Sigmoid colon (tissue), 7 donors: Measurements from ENCODE around the gene GFY. TPM values are rescaled to one million over a fixed set of nuclear protein-coding genes. Genes with fewer than 3 reads are reported as not detected.
A peak's percentile ranks its signal among the peaks of the same experiment; 100 is the strongest.

Experiments used
- DNase-seq: peaks from one replicate; pipeline ENCODE4 v3.0.0-alpha.2; 2019
- H3K27ac ChIP-seq, 4 donors: fragments of 200-600 bp; sonication (generic); one replicate each; pipeline ENCODE4 v1.5.1; 2016 to 2019; ENCODE audit warnings: mild to moderate bottlenecking in 1 of 4
- H3K27me3 ChIP-seq, 3 donors: fragments of 200-600 bp; sonication (generic); one replicate each; pipeline ENCODE4 v1.5.1; 2019; ENCODE audit warnings: mild to moderate bottlenecking in 1 of 3
- H3K36me3 ChIP-seq, 4 donors: fragments of 200-600 bp; sonication (generic); one replicate each; pipeline ENCODE4 v1.5.1; 2016 to 2019
- H3K4me1 ChIP-seq, 4 donors: fragments of 200-600 bp; sonication (generic); one replicate each; pipeline ENCODE4 v1.5.1; 2017 to 2019
- H3K4me3 ChIP-seq, 4 donors: fragments of 200-600 bp; sonication (generic); one replicate each; pipeline ENCODE4 v1.5.1; 2017 to 2019; ENCODE audit warnings: mild to moderate bottlenecking in 2 of 4, moderate library complexity in 1 of 4
- H3K9me3 ChIP-seq, 4 donors: fragments of 200-600 bp in 3 of 4; sonication (generic) in 3 of 4; one replicate each; pipeline versions ENCODE4 v1.5.1 to v1.6.1; 2013 to 2019
- CTCF ChIP-seq, 4 experiments: fragments of 450-650 bp in 3 of 4; fragments of 200-600 bp in 1 of 4; IDR thresholded peaks; one replicate each; pipeline ENCODE4 v1.5.1; 2016 to 2019; ENCODE audit warnings: antibody characterized with exemption in 4 of 4, mild to moderate bottlenecking in 3 of 4, moderate library complexity in 2 of 4
- EP300 ChIP-seq, 4 donors: sonication (generic); formaldehyde crosslinking; IDR thresholded peaks; one replicate each; pipeline ENCODE4 v1.6.1; 2017; ENCODE audit warnings: antibody characterized with exemption in 4 of 4
- POLR2A ChIP-seq, 2 donors: fragments of 450-650 bp; IDR thresholded peaks; one replicate each; pipeline ENCODE4 v1.6.1; 2016; ENCODE audit warnings: antibody characterized with exemption in 2 of 2, mild to moderate bottlenecking in 2 of 2, moderate library complexity in 2 of 2
- POLR2AphosphoS5 ChIP-seq, 4 donors: sonication (generic); formaldehyde crosslinking; IDR thresholded peaks; one replicate each; pipeline ENCODE4 v1.6.1; 2017; ENCODE audit warnings: antibody characterized with exemption in 4 of 4
- WGBS, 2 donors: extraction: QIAGEN DNeasy Blood & Tissue Kit; methylation state at CpG; one replicate each; pipeline ENCODE4 v1.1.7; 2013; 5-methylcytosine and 5-hydroxymethylcytosine counted together
- intact Hi-C: fragments of 100-400 bp; cut with DNase I; formaldehyde crosslinking; loops from one replicate; pipeline ENCODE4 v1.15.1; 2023
- polyA plus RNA-seq, 3 donors: library from polyadenylated mRNA; stranded (reverse); fragments of 200-250 nt; gene quantifications; one replicate each; pipeline ENCODE4 v1.2.3, GENCODE V29; 2013
- total RNA-seq, 4 donors: library from RNA; depleted of rRNA; stranded (reverse); fragments of >200 nt; gene quantifications; one replicate each; pipeline ENCODE4 v1.1.0, GENCODE V29; 2016
- donor health status: healthy with polysubstance abuse.
- donor health status: Bipolar disorder and iron deficiency.
- donor health status: healthy.

The GFY gene
- total and polyA plus RNA-seq, 7 donors: not detected

GRCh38 chr19:49440439-49441209 lies 15.4 kb downstream of the GFY start:
- Histone ChIP-seq H3K36me3 (no peaks in the 10 kb centered on the region), H3K27ac (no peak overlapping the region), H3K9me3 (no peaks in the 10 kb centered on the region), H3K4me1 (peaks cover 0 to 24% (median 17%) of the 10 kb centered on the region in 4 donors), H3K27me3 (peaks cover 28 to 76% (median 71%) of the 10 kb centered on the region in 3 donors), H3K4me3 (peak overlapping the region in 3 of 4 donors; percentile 18 to 32 (median 18))
- no peak for TF ChIP-seq POLR2AphosphoS5 (IDR thresholded peaks at IDR 0.05)
- TF ChIP-seq POLR2A (IDR thresholded peaks at IDR 0.05): no peak
- TF ChIP-seq EP300 (IDR thresholded peaks at IDR 0.05): no peak
- TF ChIP-seq CTCF (IDR thresholded peaks at IDR 0.05): no peak
- 20 to 36% methylated on average over 19 of the region's 19 CpGs for WGBS, 2 donors
- DNase-seq: no peak
- intact Hi-C loops: loop anchor here (5.0 kb wide), 1 partner anchor 173 kb away; no protein-coding TSS in a partner anchor

GRCh38 chr19:49441210-49441959 lies 16.2 kb downstream of the GFY start, which contains the start of gene SLC17A7:
Gene SLC17A7, minus strand, starts transcription at chr19:49441527. Its CDS starts 148 bp downstream, at chr19:49441379.
- H3K36me3 ChIP-seq: peaks cover 0 to 5% (median 0%) of the 10 kb centered on the region in 4 donors
- H3K27ac ChIP-seq: peak within 1 kb of the TSS in 3 of 4 donors; percentile 69 to 91 (median 77)
- H3K4me1 ChIP-seq: peaks cover 0 to 24% (median 17%) of the 10 kb centered on the region in 4 donors
- H3K9me3 ChIP-seq: no peaks in the 10 kb centered on the region
- H3K4me3 ChIP-seq: peak within 1 kb of the TSS in 3 of 4 donors; percentile 47 to 69 (median 63)
- intact Hi-C loops: loop anchor here (5.0 kb wide), 1 partner anchor 174 kb away; no protein-coding TSS in a partner anchor
- WGBS, 2 donors: 5 to 6% methylated on average over 56 of the region's 56 CpGs
- DNase-seq: peak; percentile 86
- TF ChIP-seq CTCF (IDR thresholded peaks at IDR 0.05) (no peak), POLR2AphosphoS5 (IDR thresholded peaks at IDR 0.05) (no peak), POLR2A (IDR thresholded peaks at IDR 0.05) (no peak), EP300 (IDR thresholded peaks at IDR 0.05) (no peak)
- peaks cover 25 to 68% (median 63%) of the 10 kb centered on the region in 3 donors for H3K27me3 ChIP-seq

GRCh38 chr19:49441960-49442350 lies 16.8 kb downstream of the GFY start:
- peaks cover 0 to 24% (median 17%) of the 10 kb centered on the region in 4 donors for H3K4me1 ChIP-seq
- WGBS, 2 donors: 22 to 32% methylated on average over 14 of the region's 14 CpGs
- H3K36me3 ChIP-seq: peaks cover 0 to 10% (median 0%) of the 10 kb centered on the region in 4 donors
- H3K27me3 ChIP-seq: peaks cover 19 to 63% (median 57%) of the 10 kb centered on the region in 3 donors
- intact Hi-C loops: loop anchor here (5.0 kb wide), 1 partner anchor 175 kb away; no protein-coding TSS in a partner anchor
- no peaks in the 10 kb centered on the region for H3K9me3 ChIP-seq
- no peak for DNase-seq
- H3K27ac ChIP-seq: peak overlapping the region in 3 of 4 donors; percentile 69 to 91 (median 77)
- TF ChIP-seq POLR2AphosphoS5 (IDR thresholded peaks at IDR 0.05) (no peak), EP300 (IDR thresholded peaks at IDR 0.05) (no peak), CTCF (IDR thresholded peaks at IDR 0.05) (no peak), POLR2A (IDR thresholded peaks at IDR 0.05) (no peak)
- H3K4me3 ChIP-seq: peak overlapping the region in 3 of 4 donors; percentile 47 to 69 (median 63)

GRCh38 chr19:49442354-49442753 lies 17.2 kb downstream of the GFY start:
- Histone ChIP-seq H3K4me3 (peak overlapping the region in 3 of 4 donors; percentile 47 to 69 (median 63)), H3K27me3 (peaks cover 17 to 59% (median 53%) of the 10 kb centered on the region in 3 donors)
- TF ChIP-seq CTCF (IDR thresholded peaks at IDR 0.05): no peak
- TF ChIP-seq POLR2A (IDR thresholded peaks at IDR 0.05): no peak
- no peak for TF ChIP-seq EP300 (IDR thresholded peaks at IDR 0.05)
- TF ChIP-seq POLR2AphosphoS5 (IDR thresholded peaks at IDR 0.05): no peak

More at GRCh38 chr19:49442354-49442753, 17.2 kb downstream of the GFY start:
- peak overlapping the region; percentile 69 to 91 (median 74) for H3K27ac ChIP-seq
- peaks cover 0 to 24% (median 17%) of the 10 kb centered on the region in 4 donors for H3K4me1 ChIP-seq
- DNase-seq: peak; percentile 86
- WGBS, 2 donors: 3 to 11% methylated on average over 11 of the region's 11 CpGs
- H3K36me3 ChIP-seq: peaks cover 0 to 11% (median 0%) of the 10 kb centered on the region in 4 donors
- intact Hi-C loops: loop anchor here (5.0 kb wide), 1 partner anchor 175 kb away; no protein-coding TSS in a partner anchor
- no peaks in the 10 kb centered on the region for H3K9me3 ChIP-seq
